ENCODE results near the gene TGFBR2.

DNA sequence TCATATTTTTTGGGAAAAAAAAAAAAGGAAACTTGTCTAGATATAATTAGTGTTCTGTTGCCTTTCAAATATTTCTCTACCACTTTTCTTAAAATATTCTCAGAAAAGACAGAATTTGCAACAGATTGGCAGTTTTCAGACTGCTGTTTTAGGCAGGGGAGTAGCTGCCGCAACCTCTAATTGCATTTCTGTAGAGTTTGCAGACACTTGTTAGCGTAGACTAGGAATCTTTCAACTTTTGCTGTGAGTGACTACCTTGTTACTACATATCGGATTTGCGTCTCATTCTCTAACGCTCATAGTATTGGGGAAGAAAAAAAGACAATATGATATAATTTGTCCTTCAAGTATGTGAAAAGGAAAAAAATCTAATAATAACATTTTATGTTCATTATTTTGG is 10.7 kb downstream of the TGFBR2 start:
- no peak for TF ChIP-seq POLR2AphosphoS5 (IDR thresholded peaks at IDR 0.05)
- TF ChIP-seq, protein P1, sequence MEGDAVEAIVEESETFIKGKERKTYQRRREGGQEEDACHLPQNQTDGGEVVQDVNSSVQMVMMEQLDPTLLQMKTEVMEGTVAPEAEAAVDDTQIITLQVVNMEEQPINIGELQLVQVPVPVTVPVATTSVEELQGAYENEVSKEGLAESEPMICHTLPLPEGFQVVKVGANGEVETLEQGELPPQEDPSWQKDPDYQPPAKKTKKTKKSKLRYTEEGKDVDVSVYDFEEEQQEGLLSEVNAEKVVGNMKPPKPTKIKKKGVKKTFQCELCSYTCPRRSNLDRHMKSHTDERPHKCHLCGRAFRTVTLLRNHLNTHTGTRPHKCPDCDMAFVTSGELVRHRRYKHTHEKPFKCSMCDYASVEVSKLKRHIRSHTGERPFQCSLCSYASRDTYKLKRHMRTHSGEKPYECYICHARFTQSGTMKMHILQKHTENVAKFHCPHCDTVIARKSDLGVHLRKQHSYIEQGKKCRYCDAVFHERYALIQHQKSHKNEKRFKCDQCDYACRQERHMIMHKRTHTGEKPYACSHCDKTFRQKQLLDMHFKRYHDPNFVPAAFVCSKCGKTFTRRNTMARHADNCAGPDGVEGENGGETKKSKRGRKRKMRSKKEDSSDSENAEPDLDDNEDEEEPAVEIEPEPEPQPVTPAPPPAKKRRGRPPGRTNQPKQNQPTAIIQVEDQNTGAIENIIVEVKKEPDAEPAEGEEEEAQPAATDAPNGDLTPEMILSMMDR (IDR thresholded peaks at IDR 0.05), result no peak
